Choroid plexus epithelial cell (primary cell): ENCODE measurements around the gene MTMR4.

Experiments
- DNase-seq: peaks from one replicate; pipeline ENCODE4 v3.0.0-alpha.2; 2010; ENCODE audit warnings: low read depth
- H3K4me3 ChIP-seq: 2 replicates; pipeline ENCODE4 v1.5.1; 2011; ENCODE audit warnings: low read depth, mild to moderate bottlenecking, control low read depth, low read length, moderate library complexity
- CTCF ChIP-seq: conservative IDR thresholded peaks from 2 replicates; pipeline ENCODE4 v1.5.1; 2011; ENCODE audit warnings: low read depth, mild to moderate bottlenecking, control low read depth, inconsistent platforms, low read length, moderate library complexity

Gene MTMR4

DNA sequence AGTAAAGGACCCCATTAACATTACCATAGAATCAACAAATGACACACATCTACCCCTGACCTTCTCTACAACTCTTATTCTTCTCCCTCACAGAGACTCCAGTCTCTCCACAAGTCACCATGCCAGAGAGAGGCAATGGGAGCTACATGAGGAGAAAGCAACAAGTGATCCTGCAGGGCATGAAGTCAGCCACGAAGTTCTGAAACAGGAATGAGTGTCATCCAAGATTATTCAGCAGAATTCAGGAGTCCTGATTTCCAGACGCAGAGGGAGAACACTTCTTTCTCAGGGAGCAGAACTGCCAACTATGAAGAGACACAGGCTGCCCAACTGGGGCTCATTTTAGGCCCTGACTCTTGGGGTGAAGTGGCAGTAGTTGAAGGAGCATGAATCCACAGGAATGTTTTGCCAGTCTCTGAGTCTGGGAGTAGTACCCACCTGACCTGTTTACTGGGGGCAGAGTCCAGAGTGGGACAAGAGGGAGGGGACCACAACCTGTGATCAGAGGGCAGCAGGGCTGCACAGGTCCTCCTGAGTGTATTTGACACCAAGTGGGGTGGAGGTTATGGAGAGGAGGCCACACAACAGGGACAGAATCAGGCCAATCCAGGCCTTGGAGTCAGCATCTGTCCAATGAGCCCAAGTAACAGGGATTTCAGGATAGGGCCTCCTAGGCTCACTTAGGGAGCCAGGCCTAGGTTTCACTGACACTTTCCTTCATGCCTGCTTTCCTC is 2.4 kb upstream of the MTMR4 start:
- H3K4me3 ChIP-seq = peak overlapping the region; percentile 79
- TF ChIP-seq CTCF = no peak
- DNase-seq = no peak

DNA sequence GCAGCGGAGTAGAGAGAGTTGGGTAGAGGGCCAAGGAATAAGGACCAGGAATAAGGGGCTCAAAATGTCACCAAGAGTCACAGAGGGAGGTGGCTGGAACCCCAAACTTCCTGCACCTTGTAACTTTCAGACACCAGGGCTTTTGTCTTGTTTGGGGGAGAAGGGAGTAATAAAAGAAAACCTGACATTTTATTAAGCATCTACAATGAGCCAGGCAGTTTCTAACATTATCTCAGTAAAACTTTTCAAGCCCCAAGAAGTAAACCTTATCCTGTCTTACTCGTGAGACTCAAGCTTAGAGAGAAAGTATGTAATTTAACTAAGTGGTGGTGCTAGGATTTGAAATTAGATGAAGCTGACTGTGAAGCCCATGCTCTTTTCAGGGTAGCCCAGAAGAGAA is 848 bp upstream of the MTMR4 start:
- no peak overlapping the region for H3K4me3 ChIP-seq
- no peak for DNase-seq
- no peak for TF ChIP-seq CTCF

DNA sequence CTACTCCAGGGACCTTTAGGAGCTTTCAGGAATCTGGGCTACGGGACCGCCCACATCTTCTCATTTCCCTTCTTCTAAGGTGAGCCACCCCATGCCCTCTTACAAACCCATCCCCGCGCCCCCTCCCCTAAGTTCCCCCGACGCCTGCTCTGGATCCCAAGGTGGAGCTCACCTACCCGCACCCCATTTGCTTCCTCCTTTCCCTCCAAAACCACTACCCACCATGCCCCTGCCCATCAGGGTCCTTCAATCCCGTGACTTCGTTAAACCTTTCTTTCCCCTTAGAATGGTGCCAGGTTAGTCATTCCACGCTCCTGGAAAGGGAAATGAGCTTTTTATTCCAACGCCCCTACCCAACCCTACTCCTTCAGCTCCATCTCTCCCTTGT is 326 bp upstream of the MTMR4 start:
- TF ChIP-seq CTCF = no peak
- DNase-seq = no peak
- peak overlapping the region; percentile 73 for H3K4me3 ChIP-seq

GRCh38 chr17:58513267-58513964 is 1.0 kb downstream of the MTMR4 start:
- peak overlapping the region; percentile 73 for H3K4me3 ChIP-seq
- DNase-seq = no peak
- TF ChIP-seq CTCF = no peak

DNA sequence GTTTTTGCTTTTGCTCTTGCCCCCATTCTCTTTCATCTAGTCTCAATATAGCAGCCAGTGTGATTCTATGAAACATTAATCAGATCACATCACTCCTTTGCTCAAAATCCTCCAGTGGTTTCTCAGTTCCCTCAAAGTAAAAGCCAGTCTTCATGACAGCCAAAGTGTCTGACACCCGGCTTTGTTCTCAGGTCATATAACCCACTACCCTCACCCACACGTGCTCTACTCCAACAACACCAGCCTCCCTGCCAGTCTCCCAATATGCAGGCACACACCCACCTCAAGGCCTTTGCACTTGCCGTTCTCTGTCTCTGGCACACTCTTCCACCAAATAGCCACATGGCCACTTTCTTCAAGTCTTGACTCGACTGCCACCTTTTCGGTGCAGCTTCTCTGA is 4.4 kb downstream of the MTMR4 start:
- H3K4me3 ChIP-seq = no peak overlapping the region
- no peak for DNase-seq
- TF ChIP-seq CTCF = no peak

DNA sequence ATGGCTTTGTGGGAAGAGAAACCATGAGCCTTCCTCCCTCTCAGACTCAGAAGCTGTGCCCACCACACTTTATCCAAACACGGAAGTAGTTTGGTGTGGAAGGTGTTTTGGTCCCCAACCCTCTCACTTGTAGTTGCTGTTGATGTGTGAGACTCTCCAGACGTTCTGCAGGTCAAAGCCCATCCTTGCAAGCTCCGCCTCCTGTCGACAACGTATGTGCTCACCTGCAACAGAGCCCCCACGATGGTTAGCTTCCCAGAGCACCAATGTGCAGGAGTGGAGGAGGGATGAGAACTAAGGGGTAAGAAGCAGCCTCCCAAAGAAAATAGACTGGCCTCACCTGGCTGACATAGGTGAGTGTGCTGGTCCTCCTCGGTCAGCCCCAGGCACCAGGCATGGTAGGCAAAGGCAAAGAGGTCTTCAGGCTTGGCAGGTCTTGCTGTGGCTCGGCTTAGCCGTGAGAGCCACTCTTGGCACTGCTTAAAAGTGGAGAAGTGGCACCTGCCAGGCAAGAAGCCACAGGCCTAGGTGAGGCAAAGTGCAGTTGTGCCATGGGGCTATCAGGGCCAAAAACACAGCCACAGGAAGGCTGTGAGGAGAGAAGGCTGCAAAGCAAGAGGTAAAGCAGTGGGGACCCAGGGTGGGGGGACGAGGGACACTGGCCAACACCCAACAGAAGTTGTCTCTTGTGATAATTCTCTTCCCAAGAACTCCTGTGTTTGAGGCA is 5.9 kb downstream of the MTMR4 start:
- DNase-seq = no peak
- TF ChIP-seq CTCF = no peak
- H3K4me3 ChIP-seq = no peak overlapping the region
